Endothelial cell of umbilical vein (primary cell): Measurements from ENCODE around the gene MMP2. TPM values are rescaled to one million over a fixed set of nuclear protein-coding genes. Genes with fewer than 3 reads are reported as not detected.

ENCODE experiments used
- BruUV-seq: library from RNA; stranded (reverse); fragments of 400-500 nt; replicated peaks from 2 replicates; lab custom pipeline; 2021; lab: Mats Ljungman, UMichigan
- CTCF ChIA-PET: fragments of 300-600, 350-600 bp; sonication (Branson Sonifier 250); formaldehyde crosslinking; loops from one replicate; lab custom pipeline; 2021; ENCODE audit warnings: antibody characterized with exemption, inconsistent platforms; lab: Charles Lee
- POLR2A ChIA-PET: fragments of 300-600, 350-600 bp; sonication (Branson Sonifier 250); formaldehyde crosslinking; loops from one replicate; lab custom pipeline; 2021; ENCODE audit warnings: antibody characterized with exemption, inconsistent platforms; lab: Charles Lee
- DNase-seq: peaks from one replicate; pipeline ENCODE4 v3.0.0-alpha.2; 2011; ENCODE audit warnings: low read depth, low spot score
- FAIRE-seq: peaks from 2 replicates; lab custom pipeline; 2011; peaks lifted over from hg19 to GRCh38; lab: Jason Lieb, UNC
- H2AFZ ChIP-seq: 2 replicates; pipeline ENCODE4 v1.6.0; 2012; ENCODE audit warnings: low read depth, low read length, control low read depth, inconsistent platforms
- H3K27ac ChIP-seq: 2 replicates; pipeline ENCODE4 v1.5.1; 2011; ENCODE audit warnings: low read depth, mild to moderate bottlenecking, control low read depth, low read length, moderate library complexity; ENCODE audit not compliant: insufficient read depth
- H3K27me3 ChIP-seq, 2 experiments: 2 replicates each; pipeline versions ENCODE4 v1.6.0 to v1.6.1; 2011; ENCODE audit warnings: low read length in 2 of 2, mixed read lengths in 1 of 2; ENCODE audit not compliant: control insufficient read depth in 2 of 2, insufficient read depth in 2 of 2
- H3K36me3 ChIP-seq, 2 experiments: 2 replicates in 1 of 2; 3 replicates in 1 of 2; pipeline ENCODE4 v1.5.1; 2011; ENCODE audit warnings: low read length in 2 of 2, mild to moderate bottlenecking in 1 of 2, moderate library complexity in 1 of 2; ENCODE audit not compliant: control insufficient read depth in 2 of 2, insufficient read depth in 2 of 2; ENCODE audit errors: extremely low read depth in 1 of 2
- H3K4me1 ChIP-seq: 3 replicates; pipeline ENCODE4 v1.5.1; 2011; ENCODE audit warnings: mild to moderate bottlenecking, low read length; ENCODE audit not compliant: control insufficient read depth, insufficient read depth; ENCODE audit errors: extremely low read depth
- H3K4me2 ChIP-seq: 2 replicates; pipeline ENCODE4 v1.6.1; 2011; ENCODE audit warnings: low read length, control low read depth, mixed read lengths; ENCODE audit not compliant: insufficient read depth
- H3K4me3 ChIP-seq, 3 experiments: fragments of 200-600 bp in 1 of 3; sonication (generic), shearing (Covaris generic) in 1 of 3; replicated peaks in 1 of 3; 2 replicates each; pipeline ENCODE4 v1.5.1; 2011 to 2016; ENCODE audit warnings: control low read depth in 3 of 3, low read length in 3 of 3, mild to moderate bottlenecking in 2 of 3, inconsistent platforms in 1 of 3, low read depth in 1 of 3, moderate library complexity in 1 of 3; ENCODE audit not compliant: insufficient read depth in 1 of 3
- H3K79me2 ChIP-seq: 2 replicates; pipeline ENCODE4 v1.6.0; 2012; ENCODE audit warnings: low read length, inconsistent platforms; ENCODE audit not compliant: control insufficient read depth, insufficient read depth
- H3K9ac ChIP-seq: replicated peaks from 2 replicates; pipeline ENCODE3; 2011; ENCODE audit warnings: low read length, control low read depth; ENCODE audit not compliant: insufficient read depth; ENCODE audit errors: extremely low read depth
- H3K9me1 ChIP-seq: replicated peaks from 3 replicates; pipeline ENCODE4 v1.6.0; 2011; ENCODE audit warnings: mild to moderate bottlenecking, low read length; ENCODE audit not compliant: control insufficient read depth, insufficient read depth; ENCODE audit errors: extremely low read depth
- H3K9me3 ChIP-seq: replicated peaks from 2 replicates; pipeline ENCODE4 v1.5.1; 2012; ENCODE audit warnings: low read length, inconsistent platforms; ENCODE audit not compliant: control insufficient read depth, insufficient read depth
- H4K20me1 ChIP-seq: replicated peaks from 2 replicates; pipeline ENCODE3; 2011; ENCODE audit warnings: mild to moderate bottlenecking, low read length; ENCODE audit not compliant: control insufficient read depth, insufficient read depth; ENCODE audit errors: extremely low read depth
- EZH2 ChIP-seq: IDR thresholded peaks from 2 replicates; pipeline ENCODE4 v1.6.1; 2012; ENCODE audit warnings: borderline replicate concordance, low read depth, mild to moderate bottlenecking, moderate library complexity, low read length, inconsistent platforms; ENCODE audit not compliant: severe bottlenecking
- FOS ChIP-seq: IDR thresholded peaks from 2 replicates; pipeline ENCODE4 v1.6.1; 2011; ENCODE audit warnings: mild to moderate bottlenecking, low read length, moderate library complexity, borderline replicate concordance; ENCODE audit not compliant: insufficient read depth
- JUN ChIP-seq: IDR thresholded peaks from 2 replicates; pipeline ENCODE4 v1.6.1; 2011; ENCODE audit warnings: borderline replicate concordance, low read depth; ENCODE audit not compliant: insufficient read length, insufficient read depth
- MYC ChIP-seq: IDR thresholded peaks from one replicate; pipeline ENCODE4 v1.6.1; 2011; ENCODE audit warnings: mild to moderate bottlenecking, low read depth, low read length
- POLR2AphosphoS5 ChIP-seq: IDR thresholded peaks from 2 replicates; pipeline ENCODE4 v1.6.1; 2012; ENCODE audit warnings: low read depth, mild to moderate bottlenecking, control low read depth, low read length, moderate library complexity; ENCODE audit not compliant: insufficient read depth
- dilution Hi-C: fragments of 300-500 bp; cut with MboI; formaldehyde crosslinking; loops from one replicate; pipeline ENCODE4 v1.15.0; 2019; ENCODE audit warnings: low sequenced_read_pairs; ENCODE audit not compliant: extremely low pct_ligation_motif_present
- intact Hi-C: fragments of 100-400 bp; cut with micrococcal nuclease; formaldehyde crosslinking; loops from one replicate; pipeline ENCODE4 v1.10.0; 2022
- polyA plus RNA-seq, 4 experiments: library from polyadenylated mRNA; depleted of rRNA in 3 of 4; stranded (reverse) in 3 of 4; unstranded in 1 of 4; fragments of >200 nt; gene quantifications; 2 replicates each; pipeline versions ENCODE4 v1.2.1 to v1.2.3, GENCODE V29; 2011 to 2012; ENCODE audit warnings: missing spikeins in 1 of 4
- total RNA-seq: library from RNA; stranded (reverse); gene quantifications from 2 replicates; pipeline ENCODE4 v1.2.3, GENCODE V29; 2021
- TF ChIP-seq, protein P1 (sequence below): IDR thresholded peaks from 2 replicates; pipeline ENCODE4 v1.6.1; 2011; ENCODE audit not compliant: insufficient read depth, insufficient read length

MMP2 gene
- total and polyA plus RNA-seq, 2 donors (not counting 3 experiments of a cell fraction or from before 2014, with no cell fraction given): 771 to 1,508 TPM

DNA sequence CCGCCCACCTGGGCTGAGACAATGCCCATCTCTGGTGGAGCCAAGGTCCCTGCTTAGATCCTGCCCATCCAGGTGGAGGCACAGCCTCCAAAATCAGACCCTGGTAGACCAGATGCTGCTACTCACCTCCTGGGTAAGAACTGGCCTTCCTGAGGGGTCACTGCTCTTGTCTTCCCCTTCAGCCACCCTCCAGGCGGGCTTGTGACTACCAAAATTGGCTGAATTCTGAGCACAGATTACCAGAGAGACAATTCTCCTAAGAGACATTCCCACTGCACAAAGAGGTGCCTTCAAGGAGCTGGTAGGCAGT is 10.9 kb downstream of the MMP2 start:
- H3K9me3 ChIP-seq: no peaks in the 10 kb centered on the region
- no peaks in the 10 kb centered on the region for H3K9me1 ChIP-seq
- FAIRE-seq (no peak), DNase-seq (no peak)
- intact Hi-C loops (no loop called here), dilution Hi-C loops (no loop called here)
- H3K4me2 ChIP-seq: no peak overlapping the region
- TF ChIP-seq, protein P1, sequence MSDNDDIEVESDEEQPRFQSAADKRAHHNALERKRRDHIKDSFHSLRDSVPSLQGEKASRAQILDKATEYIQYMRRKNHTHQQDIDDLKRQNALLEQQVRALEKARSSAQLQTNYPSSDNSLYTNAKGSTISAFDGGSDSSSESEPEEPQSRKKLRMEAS: no peak
- H3K27ac ChIP-seq: no peak overlapping the region
- BruUV-seq: no TSS peak
- peaks cover 35% of the 10 kb centered on the region for H3K4me1 ChIP-seq
- H3K4me3 ChIP-seq: no peak overlapping the region
- H3K79me2 ChIP-seq: peaks cover under 1% of the 10 kb centered on the region
- ChIA-PET POLR2A (no interaction called here), CTCF (interaction anchor here (1.0 to 3.0 kb wide), 2 partner anchors 24 to 212 kb away, joined by 3 to 13 read pairs; no protein-coding TSS in a partner anchor)
- H3K36me3 ChIP-seq: peaks cover 46 to 72% of the 10 kb centered on the region in 2 experiments
- no peak overlapping the region for H3K9ac ChIP-seq
- no peaks in the 10 kb centered on the region for H3K27me3 ChIP-seq
- H2AFZ ChIP-seq: no peak overlapping the region
- H4K20me1 ChIP-seq: no peaks in the 10 kb centered on the region

DNA sequence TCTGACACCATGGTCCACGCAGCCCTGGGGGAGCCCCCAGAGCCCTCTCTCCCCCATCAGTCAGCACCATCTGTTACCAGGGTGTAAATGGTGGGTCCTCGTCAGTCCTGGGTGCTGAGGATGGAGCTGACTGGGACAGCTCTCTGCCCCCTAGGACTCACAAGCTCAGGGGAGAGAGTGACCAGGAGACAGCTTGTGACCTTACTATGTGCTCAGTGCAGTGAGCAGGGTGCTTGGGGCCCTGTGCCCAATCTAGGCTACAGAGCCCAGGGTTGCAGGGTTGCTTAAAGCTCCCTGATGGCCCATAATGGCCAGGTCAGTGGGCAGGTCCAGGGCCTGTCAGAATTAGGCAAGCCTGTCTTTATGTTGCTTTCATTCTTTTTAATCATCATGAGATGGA is 11.3 kb downstream of the MMP2 start:
- Histone ChIP-seq H2AFZ (no peak overlapping the region), H4K20me1 (no peaks in the 10 kb centered on the region), H3K36me3 (peaks cover 42 to 68% of the 10 kb centered on the region in 2 experiments), H3K4me3 (no peak overlapping the region), H3K27me3 (no peaks in the 10 kb centered on the region), H3K9me3 (no peaks in the 10 kb centered on the region), H3K4me1 (peaks cover 39% of the 10 kb centered on the region), H3K27ac (no peak overlapping the region), H3K9me1 (no peaks in the 10 kb centered on the region), H3K9ac (no peak overlapping the region), H3K79me2 (no peaks in the 10 kb centered on the region), H3K4me2 (no peak overlapping the region)
- dilution Hi-C loops: no loop called here
- BruUV-seq: no TSS peak
- FAIRE-seq: no peak
- no peak for TF ChIP-seq JUN
- no peak for TF ChIP-seq MYC
- TF ChIP-seq FOS: no peak
- TF ChIP-seq EZH2: no peak
- no peak for TF ChIP-seq POLR2AphosphoS5
- TF ChIP-seq, protein P1: no peak
- intact Hi-C loops: no loop called here
- POLR2A ChIA-PET: no interaction called here
- CTCF ChIA-PET: interaction anchor here (1.0 to 3.0 kb wide), 2 partner anchors 25 to 211 kb away, joined by 3 to 13 read pairs; no protein-coding TSS in a partner anchor
- DNase-seq: no peak
